ENCODE data around the gene HMGN3.
"Not testable (repeated sequence)": the region's sequence is repeated elsewhere in the genome, so short reads cannot be mapped to it uniquely, and the experiment has no call there.

The HMGN3 gene

DNA sequence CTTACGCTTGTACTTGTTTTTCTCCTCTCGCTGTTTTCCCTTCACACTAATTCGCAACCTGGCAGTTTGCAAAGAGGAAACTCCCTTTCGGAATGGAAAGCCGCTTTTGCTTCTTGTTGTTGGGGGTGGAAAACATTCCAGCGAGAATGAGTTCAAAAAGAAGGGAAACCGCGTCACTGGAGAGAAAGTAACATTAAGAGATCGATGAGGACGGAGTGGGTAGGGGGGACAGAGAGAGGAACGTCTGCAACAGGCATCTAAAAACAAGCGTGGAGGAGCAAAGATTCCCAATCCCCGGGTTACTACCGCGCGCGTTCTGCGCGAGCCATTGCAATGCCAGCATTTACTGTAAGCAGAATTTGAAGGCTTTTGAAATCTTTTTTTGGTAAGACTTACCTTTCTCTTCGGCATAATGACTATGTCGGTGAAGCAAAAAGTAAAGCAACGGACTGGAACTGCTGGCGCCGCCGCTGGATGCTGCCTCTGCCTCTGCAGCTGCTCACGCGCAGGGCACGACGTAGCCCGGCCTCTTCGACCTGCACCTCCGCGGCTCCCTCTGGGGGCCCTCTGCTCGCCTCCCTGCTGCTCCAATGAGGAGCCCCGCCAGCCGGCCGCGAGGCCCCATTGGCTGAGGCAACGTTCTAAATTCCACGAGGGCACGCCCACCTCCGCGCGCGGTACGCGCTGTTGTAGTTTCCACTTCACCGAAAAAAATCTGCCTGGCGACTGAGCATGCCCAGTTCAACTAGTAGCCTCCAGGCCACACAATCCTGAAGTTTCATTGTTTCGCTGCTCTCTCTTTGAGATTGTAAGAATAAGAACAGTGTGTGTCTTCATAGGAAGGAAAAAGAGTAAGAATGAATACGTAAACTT is at the start of gene HMGN3:
HMGN3 (minus strand) TSS at position 533 of the 873 bp plus-strand sequence.
- peak; percentile 95 for DNase-seq

DNA sequence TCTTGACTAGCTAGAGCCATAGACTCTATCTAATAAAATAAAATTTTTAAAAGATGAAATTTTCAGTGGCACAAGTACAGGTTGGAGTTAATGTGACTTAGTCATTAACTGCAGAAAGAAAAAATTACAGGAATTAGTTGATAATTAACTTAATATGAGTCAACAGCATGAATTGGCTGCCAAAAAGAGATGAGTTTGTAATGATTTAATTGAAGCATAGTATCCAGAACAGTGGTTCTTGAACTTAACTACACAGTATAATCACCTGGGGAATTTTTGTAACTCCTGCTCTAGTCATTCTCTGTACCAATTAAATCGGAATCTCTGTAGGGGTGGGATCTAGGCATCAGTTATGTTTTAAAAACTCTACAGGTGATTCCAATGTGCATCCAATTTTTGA is 46.3 kb upstream of the HMGN3 start:
- DNase-seq, result no peak

DNA sequence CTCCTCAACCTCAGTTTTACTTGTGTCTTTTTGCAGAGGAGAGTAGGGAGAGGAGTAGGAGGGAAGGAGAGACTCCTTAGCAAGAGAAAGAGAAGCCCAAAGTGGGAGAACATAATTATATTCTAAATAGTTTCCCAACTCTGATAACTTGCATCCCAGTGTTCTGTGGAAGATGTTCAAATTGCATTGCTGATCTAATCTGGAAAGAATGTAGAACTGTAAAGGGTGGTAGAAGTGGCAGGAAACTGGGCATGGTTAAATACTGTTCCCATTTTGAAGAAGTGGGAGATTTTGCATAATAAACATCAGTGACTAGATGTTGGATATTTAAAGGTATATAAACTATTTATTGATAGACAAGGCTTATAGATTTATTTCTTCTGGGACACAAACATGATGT is 42.6 kb upstream of the HMGN3 start:
- DNase-seq, result peak; percentile 90

DNA sequence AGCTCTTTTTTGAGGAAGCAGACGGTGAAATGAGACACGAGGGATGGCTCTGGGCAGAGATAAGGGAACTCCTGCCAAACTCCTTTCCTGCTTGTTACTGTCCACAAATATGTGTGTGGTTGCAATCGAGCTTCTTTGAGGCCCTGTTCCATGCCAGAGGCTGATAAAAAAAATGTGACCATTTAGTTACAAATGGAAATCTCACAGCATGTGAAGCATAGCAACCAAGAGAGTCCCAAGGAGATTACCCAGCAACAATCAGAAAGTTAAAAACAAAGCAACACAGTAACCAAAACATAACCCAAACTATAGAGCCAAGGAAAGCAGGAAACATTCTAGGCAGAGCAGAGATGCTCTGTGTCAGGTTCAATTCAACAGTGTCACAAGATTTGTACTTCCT is 35.4 kb upstream of the HMGN3 start:
- peak; percentile 93 for DNase-seq

DNA sequence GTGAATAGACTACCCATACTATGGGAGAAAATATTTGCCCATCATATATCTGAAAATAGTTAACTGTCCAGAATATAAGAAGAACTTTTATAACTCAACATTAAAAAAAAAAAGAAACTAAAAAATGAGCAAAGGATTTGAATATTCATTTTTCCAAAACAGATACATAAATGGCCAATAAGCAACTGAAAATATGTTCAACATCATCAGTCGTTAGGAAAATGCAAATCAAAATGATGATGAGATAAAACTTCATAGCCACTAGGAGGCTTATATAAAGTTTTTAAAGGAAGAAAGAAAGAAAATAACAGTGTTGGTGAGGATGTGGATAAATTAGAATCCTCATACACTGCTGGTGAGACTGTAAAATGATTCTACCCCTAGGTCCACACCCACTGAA is 32.6 kb upstream of the HMGN3 start:
- no peak for DNase-seq

DNA sequence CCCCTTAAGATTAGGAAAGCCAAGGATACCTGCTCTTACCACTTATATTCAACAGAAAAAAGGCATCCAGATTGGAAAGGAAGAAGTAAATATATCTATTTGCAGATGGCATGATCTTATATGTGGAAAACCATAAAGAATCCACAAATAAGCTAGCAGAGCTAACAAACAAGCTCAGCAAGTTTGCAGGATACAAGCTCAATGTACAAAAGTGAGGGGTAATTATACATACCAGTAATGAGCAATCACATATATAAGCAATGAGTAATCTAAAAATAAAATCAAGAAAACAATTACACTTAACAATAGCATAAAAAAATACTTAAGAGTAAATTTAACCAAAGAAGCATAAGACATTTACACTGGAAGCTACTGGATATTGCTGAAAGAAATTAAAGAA is 31.6 kb upstream of the HMGN3 start:
- DNase-seq, result no peak

DNA sequence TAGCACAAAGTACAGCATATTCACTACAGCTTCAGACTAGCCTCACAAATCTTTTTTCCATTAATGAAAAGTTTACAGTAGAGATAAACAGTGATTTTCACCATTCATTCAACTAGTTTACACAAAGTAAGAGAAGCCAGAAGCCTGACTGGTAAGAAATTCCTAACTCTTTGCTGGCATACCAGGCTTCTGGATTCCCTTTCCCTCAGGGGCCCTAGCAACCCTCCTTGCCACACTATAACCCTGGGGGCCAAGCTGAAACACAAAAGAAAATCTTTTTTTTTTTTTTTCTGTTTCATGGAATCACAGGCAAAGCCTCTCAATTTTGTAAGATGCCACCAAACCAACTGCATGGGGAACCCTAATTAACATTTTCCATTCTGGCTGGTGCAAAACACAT is 28.9 kb upstream of the HMGN3 start:
- DNase-seq, result no peak

DNA sequence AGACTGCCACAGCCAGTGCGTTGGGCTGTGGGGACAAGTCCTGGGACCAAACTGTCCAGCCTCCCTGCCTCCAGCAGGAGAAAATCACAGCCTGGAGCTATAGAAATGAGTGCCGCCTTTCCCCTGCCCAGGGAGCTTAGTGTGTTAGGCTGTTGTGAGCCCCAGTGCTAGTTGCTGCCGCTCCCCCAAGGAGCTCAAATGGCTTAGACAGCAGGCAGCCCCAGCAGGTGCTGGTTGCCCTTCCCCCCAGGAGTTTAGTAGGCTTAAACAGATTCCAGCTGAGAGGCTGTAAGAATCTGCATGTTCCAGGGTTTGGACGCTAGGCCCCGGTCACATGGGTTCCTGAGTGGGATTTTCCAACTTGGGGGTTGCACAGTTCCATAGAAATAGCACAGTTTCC is 27.2 kb upstream of the HMGN3 start:
- no peak for DNase-seq

DNA sequence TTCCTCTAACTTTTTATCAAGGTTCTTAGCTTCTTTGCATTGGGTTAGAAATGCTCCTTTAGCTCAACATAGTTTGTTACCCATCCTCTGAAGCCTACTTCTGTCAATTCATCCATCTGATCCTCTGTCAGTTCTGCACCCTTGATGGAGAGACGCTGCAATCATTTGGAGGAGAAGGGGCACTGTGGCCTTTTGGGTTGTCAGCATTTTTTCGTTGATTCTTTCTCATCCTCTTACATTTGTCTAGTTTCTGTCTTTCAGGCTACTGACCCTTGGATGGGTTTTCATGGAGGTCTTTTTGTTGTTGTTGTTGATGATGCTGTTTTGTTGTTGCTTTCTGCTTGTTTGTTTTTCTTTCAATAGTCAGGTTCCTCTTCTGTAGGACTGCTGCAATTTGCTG is 26.3 kb upstream of the HMGN3 start:
- DNase-seq, result no peak

DNA sequence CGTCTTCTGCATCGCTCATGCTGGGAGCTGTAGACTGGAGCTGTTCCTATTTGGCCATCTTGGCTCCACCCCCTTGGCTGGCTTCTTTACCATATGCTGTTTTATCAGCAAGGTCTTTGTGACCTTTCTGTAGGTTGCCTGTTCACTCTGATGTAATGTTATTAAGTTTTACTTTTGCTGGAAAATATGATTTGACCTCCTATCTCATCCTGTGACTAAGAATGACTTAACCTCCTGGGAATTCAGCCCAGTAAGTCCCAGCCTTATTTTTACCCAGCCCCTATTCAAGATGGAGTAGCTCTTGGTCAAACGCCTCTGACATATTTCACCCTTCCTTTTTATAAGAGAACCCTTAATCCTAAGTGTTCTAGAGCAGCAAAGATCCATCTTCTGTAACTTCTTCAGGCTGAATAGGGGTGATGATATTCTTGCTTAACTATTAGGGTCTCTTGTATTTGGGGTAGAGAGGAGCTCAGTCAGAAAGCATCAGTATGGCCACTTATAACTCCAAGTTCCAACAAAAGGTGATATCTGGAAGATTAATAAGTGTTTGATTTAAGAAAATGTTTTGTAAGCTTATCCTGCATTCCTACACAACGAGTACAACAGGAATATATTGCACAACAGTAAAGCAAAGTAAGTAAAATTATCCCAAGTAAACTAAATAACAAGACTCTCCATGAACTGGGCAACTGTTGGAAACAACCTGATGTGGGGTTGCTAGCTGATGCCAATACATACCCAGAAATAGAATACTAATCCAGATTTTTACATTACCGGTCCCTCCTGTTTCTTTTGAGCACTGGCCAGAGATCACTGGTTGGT is 23.1 kb upstream of the HMGN3 start:
- DNase-seq, result peak; percentile 88

DNA sequence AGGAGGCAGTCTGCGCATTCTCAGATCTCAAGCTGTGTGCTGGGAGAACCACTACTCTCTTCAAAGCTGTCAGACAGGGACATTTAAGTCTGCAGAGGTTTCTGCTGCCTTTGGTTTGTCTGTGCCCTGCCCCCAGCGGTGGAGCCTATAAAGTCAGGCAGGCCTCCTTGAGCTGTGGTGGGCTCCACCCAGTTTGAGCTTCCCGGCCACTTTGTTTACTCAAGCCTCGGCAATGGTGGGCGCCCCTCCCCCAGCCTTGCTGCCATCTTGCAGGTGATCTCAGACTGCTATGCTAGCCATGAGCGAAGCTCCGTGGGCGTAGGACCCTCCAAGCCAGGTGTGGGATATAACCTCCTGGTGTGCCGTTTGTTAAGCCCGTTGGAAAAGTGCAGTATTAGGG is 22.3 kb upstream of the HMGN3 start:
- not testable (repeated sequence) for DNase-seq

DNA sequence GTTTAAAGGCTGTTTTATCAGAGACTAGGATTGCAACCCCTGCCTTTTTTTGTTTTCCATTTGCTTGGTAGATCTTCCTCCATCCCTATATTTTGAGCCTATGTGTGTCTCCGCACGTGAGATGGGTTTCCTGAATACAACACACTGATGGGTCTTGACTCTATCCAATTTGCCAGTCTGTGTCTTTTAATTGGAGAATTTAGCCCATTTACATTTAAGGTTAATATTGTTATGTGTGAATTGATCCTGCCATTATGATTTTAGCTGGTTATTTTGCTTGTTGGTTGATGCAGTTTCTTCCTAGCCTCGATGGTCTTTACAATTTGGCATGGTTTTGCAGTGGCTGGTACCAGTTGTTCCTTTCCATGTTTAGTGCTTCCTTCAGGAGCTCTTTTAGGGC is 20.6 kb upstream of the HMGN3 start:
- not testable (repeated sequence) for DNase-seq

DNA sequence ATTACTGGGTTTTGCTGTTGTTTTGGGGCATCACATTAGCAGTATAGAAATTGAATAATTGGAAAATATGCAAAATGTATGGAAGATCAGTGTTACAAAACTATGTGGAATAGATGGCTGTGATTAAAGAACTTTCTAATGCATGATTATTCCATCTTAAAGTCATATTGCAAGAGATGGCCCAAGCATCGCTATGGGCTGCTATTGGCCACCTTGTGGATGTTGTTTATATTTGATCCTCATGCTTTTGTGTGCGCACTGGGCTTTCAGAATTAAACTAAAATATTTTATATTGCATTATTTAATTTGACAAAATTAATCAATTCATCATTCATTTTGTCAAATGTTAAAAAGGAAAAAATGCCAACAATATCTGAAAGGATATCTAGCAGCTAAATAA is 16.1 kb upstream of the HMGN3 start:
- DNase-seq, result no peak

DNA sequence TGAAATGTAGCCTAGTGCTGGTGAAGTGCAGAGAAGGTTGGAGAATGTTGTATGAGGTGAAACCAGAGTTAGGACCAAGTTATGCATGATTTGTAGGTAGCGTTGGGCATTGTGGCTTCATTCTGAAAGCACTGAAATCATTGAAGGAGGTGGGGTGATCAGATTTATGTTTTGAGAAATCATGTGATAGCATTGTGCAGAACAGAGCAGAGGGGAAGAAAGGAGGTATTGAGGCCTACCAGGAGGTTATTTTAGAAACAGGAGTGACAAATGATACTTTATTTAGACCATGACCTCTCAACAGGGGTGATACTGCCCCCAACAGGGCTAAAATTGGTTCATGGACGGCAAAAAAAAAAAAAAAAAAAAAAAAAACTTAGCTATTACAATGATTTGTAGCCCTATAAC is 15.6 kb upstream of the HMGN3 start:
- DNase-seq, result no peak

DNA sequence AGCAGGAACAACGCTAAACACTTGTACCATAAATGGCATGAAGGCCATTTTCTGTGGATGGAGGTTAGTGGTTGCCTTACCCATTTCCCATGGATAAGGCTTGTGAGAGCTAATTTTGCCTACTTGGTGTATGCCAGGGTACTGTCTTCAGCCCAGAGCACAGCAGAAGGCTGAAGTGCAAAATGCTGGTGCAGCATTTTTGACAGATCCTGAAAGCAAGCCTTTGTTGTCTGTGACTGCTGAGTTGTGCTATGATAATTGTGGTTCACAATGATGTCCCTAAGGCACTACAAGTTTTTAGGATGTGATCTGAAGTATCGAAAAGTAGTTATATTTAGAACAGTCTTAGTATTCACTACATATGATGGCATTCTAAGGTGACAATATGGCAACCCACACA is 14.7 kb upstream of the HMGN3 start:
- DNase-seq, result no peak

DNA sequence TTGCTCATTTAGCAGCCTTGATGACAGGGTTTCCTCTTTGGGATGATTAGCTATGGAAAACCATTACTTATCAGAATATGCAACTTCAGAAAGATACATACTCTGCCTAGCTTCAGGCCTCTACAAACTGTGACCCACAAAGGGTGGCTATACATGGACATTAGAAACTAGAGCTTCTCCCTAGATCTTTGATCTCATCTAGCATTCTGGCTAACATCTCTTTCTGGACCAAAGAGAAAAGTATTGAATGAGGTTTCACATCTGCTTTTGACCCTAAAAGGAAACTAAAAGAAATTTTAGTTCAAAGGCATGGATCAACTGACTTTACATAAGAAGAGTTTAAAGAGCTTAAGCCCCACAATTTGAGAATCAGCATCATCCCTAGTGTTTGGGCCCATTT is 12.4 kb upstream of the HMGN3 start:
- DNase-seq, result no peak

DNA sequence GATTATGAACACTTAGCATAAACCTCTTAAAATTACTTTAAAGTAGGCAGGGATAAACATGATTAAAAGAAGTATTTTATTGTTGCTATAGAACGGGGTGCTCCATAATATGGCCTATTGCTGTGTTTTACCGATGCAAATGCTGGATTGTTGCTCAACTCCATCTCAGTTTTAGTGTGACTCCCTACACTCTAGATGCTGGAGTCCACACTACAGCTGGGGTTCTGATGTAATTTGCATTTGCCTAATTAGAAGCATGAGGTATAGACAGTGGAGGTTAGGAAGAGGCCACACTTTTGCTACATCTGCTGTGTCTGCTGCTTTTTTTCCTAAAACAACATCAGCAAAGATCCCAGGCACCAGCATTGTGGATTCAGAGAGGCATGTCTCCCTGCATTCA is 6.7 kb upstream of the HMGN3 start:
- no peak for DNase-seq

DNA sequence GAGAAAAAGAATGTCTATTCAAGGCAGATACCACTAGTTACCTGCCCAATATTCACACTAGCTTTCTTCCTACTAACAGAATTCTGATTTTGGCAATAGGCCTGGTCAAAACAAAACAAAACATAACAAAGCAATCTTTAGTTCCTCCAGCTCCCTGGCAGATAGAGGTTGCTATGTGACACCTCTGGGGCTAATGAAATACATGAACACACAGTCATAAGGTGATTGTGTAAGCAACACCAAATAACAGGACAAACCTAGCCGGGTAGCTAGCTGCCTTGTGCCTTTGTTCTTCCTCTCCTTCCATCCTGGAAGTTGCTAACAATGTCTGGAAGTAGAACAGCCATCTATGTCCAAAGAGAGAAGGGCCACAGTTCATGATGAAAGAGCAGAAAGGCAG is 6.0 kb upstream of the HMGN3 start:
- peak; percentile 55 for DNase-seq

DNA sequence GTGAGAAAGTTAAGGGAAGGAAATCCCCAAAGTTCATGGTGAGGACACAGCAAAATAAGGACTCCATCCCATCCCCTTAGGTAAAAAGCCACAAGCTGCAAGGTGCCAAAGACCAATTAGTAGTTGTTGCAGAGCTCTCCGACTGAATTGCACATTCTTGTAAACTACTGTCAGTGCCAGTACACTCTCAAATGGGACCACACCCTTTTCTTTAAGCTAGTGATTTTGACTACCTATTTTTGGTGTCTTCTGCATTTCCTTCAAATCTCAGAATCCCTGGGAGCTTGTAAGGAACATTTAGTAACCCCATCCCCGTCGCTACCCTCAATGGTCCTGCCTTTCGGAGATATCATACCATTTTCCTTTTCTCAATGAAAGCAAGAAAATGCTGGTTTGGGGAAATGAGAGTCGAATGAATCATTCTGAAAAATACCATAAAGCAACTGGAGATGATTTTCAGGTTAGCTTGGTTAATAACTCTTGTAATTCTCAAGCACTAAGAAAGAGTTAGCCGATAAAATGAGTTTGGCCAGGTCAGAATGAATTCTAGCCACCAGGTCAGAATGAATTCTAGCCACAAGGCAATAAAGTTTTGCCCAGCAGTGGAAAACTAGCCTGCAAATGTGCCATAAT is 5.2 kb upstream of the HMGN3 start:
- peak; percentile 21 for DNase-seq

DNA sequence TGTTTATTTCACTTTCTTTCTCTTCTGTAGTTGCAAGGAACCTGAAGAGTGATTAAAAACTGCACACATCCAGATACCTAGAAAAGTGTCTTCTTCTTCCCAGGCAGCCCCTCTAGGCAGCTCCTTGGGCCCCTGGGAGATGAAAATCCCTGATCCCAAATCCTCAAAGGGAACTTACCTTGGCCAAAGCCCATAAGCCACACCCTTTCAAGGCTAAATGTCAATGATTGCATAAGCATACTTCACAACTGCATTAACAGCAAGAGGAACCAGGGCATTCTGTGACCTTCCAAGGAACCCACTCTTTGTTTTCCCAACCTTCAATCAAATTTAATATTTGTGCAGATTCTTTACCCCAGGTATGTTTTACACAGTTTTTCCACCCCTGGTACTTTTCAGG is 4.4 kb upstream of the HMGN3 start:
- DNase-seq, result no peak

DNA sequence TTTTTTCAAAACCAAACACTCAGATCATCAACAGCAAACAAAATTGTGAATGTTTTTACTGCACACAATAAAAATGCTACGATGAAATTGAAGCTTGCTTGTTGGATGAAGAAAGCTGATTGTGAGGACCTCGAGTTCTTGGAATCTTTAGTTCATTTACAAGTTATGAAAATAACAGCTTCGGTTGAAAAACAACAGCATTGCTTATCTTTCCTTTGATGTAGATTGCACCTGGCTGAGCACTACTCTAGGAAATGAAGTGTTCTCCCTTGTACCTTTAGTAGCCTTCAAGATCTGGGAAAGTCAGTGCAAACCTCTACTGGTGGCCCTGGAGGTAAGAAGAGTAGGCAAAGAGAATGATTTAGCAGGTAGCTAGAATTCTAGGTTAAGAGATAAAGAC is 2.2 kb upstream of the HMGN3 start:
- DNase-seq, result no peak

DNA sequence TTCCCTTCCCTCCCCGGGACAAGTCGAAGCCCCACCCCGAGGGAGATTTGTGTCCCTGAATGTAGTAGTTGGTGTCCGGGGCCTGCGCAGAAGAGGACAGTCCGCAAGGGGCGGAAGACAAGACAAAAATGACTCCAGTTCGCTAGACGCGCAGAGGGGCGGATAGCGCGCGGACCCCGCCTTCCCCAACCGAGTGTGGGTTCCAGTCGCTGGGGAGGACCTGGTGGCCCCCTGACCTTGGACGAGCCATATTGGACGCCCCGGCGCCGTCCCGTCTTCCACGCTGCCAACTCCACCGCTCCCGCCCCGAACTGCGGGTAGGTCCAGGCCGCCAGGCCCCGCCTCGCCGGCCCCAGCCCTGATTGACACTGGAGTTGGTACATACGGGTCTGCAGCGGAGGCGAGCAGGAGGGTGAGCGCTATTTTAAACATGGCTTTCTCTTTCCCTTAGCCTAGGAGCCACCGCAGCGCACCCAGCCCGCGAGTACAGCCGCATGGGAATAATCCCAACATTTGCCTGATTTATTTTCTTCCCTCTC is 802 bp downstream of the HMGN3 start:
- peak; percentile 91 for DNase-seq

DNA sequence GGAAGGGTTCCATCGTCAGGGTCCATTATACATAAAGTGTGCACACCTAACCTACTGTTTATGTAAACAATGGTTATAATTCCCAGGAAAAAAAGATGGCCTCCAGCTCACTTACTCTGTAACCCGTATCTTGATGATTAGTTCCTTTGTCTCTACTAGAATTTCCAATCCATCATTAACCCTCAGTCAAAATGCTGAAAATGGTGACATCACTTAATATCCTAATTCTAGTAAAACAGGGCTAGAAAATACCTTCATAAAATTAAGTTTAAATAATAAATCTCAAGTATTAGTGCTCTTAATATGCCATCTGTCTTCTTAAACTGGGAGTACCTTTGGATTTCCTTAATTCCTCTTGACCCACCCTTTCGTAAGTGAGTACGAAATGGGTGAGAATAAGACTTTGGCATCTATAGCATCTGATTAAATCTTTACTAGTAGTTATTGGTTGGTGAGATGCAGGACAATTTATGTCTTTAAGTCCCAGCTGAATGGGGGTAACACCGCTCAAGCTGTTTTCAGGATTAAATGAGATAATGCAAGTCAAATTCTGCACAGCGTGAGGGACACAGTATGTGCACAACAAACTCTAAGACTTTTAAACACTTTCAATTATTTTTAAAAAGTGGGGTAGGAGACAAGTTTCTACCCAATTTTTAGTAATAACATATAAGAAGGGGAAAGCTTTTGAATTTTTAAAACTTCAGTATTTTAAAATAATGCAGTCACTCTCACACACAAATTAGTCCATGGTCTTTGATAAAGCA is 1.6 kb downstream of the HMGN3 start:
- no peak for DNase-seq

Data from NCI-H226 (cell line).